Aorta (tissue), 5 donors: ENCODE data around the gene PYGO2. TPM values are rescaled to one million over a fixed set of nuclear protein-coding genes. Genes with fewer than 3 reads are reported as not detected.

Source experiments
- ATAC-seq: fragments of 200-7000 bp; cut with Tn5 transposase; one replicate; pipeline ENCODE4 v1.9.1; 2022; ENCODE audit warnings: moderate library complexity; ENCODE audit not compliant: low FRiP score
- DNase-seq, 2 donors: peaks; one replicate each; pipeline ENCODE4 v3.0.0-alpha.2; 2020
- H3K27ac ChIP-seq, 2 donors: one replicate each; pipeline ENCODE4 v1.5.1; 2013; ENCODE audit warnings: low read length in 2 of 2, mild to moderate bottlenecking in 2 of 2, moderate library complexity in 2 of 2, control low read depth in 1 of 2, inconsistent platforms in 1 of 2, low read depth in 1 of 2
- H3K27me3 ChIP-seq, 2 donors: one replicate each; pipeline ENCODE4 v1.6.1; 2013; ENCODE audit warnings: control low read depth in 1 of 2, low read length in 1 of 2, mild to moderate bottlenecking in 1 of 2, moderate library complexity in 1 of 2; ENCODE audit not compliant: insufficient read depth in 2 of 2, control insufficient read depth in 1 of 2
- H3K36me3 ChIP-seq, 2 donors: one replicate each; pipeline ENCODE4 v1.6.1; 2013; ENCODE audit warnings: control low read depth in 1 of 2, low read length in 1 of 2, mild to moderate bottlenecking in 1 of 2; ENCODE audit not compliant: insufficient read depth in 2 of 2, control insufficient read depth in 1 of 2
- H3K4me1 ChIP-seq, 2 donors: one replicate each; pipeline ENCODE4 v1.6.1; 2013; ENCODE audit warnings: low read length in 2 of 2, control low read depth in 1 of 2, mild to moderate bottlenecking in 1 of 2, moderate library complexity in 1 of 2; ENCODE audit not compliant: insufficient read depth in 2 of 2, control insufficient read depth in 1 of 2
- H3K4me3 ChIP-seq, 2 donors: one replicate each; pipeline ENCODE4 v1.5.1; 2013; ENCODE audit warnings: low read length in 2 of 2, control low read depth in 1 of 2, mild to moderate bottlenecking in 1 of 2
- H3K9me3 ChIP-seq: one replicate; pipeline ENCODE4 v1.6.1; 2013; ENCODE audit warnings: mild to moderate bottlenecking, low read length; ENCODE audit not compliant: control insufficient read depth
- WGBS, 2 donors: extraction: QIAGEN DNeasy Blood & Tissue Kit; methylation state at CpG; one replicate each; pipeline ENCODE4 v1.1.7; 2013; 5-methylcytosine and 5-hydroxymethylcytosine counted together
- intact Hi-C, 2 donors: fragments of 100-400 bp; cut with DNase I; formaldehyde crosslinking; loops; one replicate each; pipeline versions ENCODE4 v1.14.2 to v1.15.0; 2022
- polyA plus RNA-seq, 2 donors: library from polyadenylated mRNA; stranded (reverse); fragments of 200-250 nt; gene quantifications; one replicate each; pipeline ENCODE4 v1.2.3, GENCODE V29; 2013
- total RNA-seq, 2 donors: library from RNA; stranded (reverse); fragmentation: NEBNext Ultra II Directional; extraction: Animal tissue kit (Norgen Biotek cat#: 25700); gene quantifications; one replicate each; pipeline ENCODE4 v1.2.1, GENCODE V29; 2021
- donor health status: healthy with polysubstance abuse.
- donor health status: Bipolar disorder and iron deficiency.
- donor health status: DM: no; HTN: no; CAD: no.
- donor health status: DM: no; HTN: no; CAD: no.
- donor health status: DM: yes; HTN: yes; CAD: no.

The PYGO2 gene
- total and polyA plus RNA-seq, 4 donors, result 11.6 to 23.6 (median 16.9) TPM

GRCh38 chr1:155001425-155001674 is 39.8 kb upstream of the PYGO2 start:
- no peaks in the 10 kb centered on the region for H3K9me3 ChIP-seq
- ATAC-seq, result no peak
- no peak for DNase-seq
- intact Hi-C loops, result loop anchor here in 1 of 2 donors (5.0 kb wide), 2 partner anchors 61 to 64 kb away; partner anchors contain the start of genes EFNA4 and PMVK
- peaks cover 0 to 2% of the 10 kb centered on the region in 2 donors for H3K4me1 ChIP-seq
- WGBS, 2 donors, result 0% methylated on average over 11 of the region's 11 CpGs
- H3K36me3 ChIP-seq, result no peaks in the 10 kb centered on the region
- no peaks in the 10 kb centered on the region for H3K27me3 ChIP-seq
- peak overlapping the region; percentile 15 to 87 for H3K27ac ChIP-seq
- H3K4me3 ChIP-seq, result peak overlapping the region; percentile 46 to 65

GRCh38 chr1:155000726-155001424 is 39.3 kb upstream of the PYGO2 start:
- peak; percentile 91 to 97 for DNase-seq
- intact Hi-C loops, result loop anchor here in 1 of 2 donors (5.0 kb wide), 2 partner anchors 61 to 64 kb away; partner anchors contain the start of genes EFNA4 and PMVK
- Histone ChIP-seq H3K27me3 (no peaks in the 10 kb centered on the region), H3K4me3 (peak overlapping the region; percentile 46 to 65), H3K4me1 (peaks cover 0 to 2% of the 10 kb centered on the region in 2 donors), H3K9me3 (no peaks in the 10 kb centered on the region), H3K36me3 (no peaks in the 10 kb centered on the region), H3K27ac (peak overlapping the region; percentile 59 to 87)
- peak; percentile 80 for ATAC-seq
- 0 to 1% methylated on average over 33 to 43 of the region's 43 CpGs for WGBS, 2 donors

DNA sequence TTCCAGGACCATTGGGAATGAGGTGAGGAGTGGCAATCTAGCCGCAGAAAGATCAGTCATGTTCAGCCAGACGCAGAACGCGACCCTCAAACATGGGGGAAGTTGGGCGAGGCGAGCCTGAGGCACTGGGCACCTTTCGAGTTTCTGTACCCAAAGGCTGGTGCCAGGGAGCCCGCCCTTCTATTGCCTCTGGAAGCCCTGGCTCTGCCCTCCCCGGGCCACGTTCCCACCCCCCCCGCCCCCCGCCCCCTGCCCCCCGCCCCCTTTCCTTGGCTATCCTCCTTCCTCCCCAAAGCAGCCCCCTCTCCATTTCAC is 38.8 kb upstream of the PYGO2 start:
- H3K36me3 ChIP-seq, result no peaks in the 10 kb centered on the region
- intact Hi-C loops, result loop anchor here in 1 of 2 donors (5.0 kb wide), 2 partner anchors 62 to 63 kb away; partner anchors contain the start of genes EFNA4 and PMVK
- peaks cover 0 to 2% of the 10 kb centered on the region in 2 donors for H3K4me1 ChIP-seq
- H3K4me3 ChIP-seq, result peak overlapping the region; percentile 2 to 65
- ATAC-seq (no peak), DNase-seq (peak in 1 of 2 donors; percentile 64)
- no peaks in the 10 kb centered on the region for H3K9me3 ChIP-seq
- 0 to 1% methylated on average over 11 to 13 of the region's 13 CpGs for WGBS, 2 donors
- peak overlapping the region in 1 of 2 donors; percentile 87 for H3K27ac ChIP-seq
- H3K27me3 ChIP-seq, result no peaks in the 10 kb centered on the region

DNA sequence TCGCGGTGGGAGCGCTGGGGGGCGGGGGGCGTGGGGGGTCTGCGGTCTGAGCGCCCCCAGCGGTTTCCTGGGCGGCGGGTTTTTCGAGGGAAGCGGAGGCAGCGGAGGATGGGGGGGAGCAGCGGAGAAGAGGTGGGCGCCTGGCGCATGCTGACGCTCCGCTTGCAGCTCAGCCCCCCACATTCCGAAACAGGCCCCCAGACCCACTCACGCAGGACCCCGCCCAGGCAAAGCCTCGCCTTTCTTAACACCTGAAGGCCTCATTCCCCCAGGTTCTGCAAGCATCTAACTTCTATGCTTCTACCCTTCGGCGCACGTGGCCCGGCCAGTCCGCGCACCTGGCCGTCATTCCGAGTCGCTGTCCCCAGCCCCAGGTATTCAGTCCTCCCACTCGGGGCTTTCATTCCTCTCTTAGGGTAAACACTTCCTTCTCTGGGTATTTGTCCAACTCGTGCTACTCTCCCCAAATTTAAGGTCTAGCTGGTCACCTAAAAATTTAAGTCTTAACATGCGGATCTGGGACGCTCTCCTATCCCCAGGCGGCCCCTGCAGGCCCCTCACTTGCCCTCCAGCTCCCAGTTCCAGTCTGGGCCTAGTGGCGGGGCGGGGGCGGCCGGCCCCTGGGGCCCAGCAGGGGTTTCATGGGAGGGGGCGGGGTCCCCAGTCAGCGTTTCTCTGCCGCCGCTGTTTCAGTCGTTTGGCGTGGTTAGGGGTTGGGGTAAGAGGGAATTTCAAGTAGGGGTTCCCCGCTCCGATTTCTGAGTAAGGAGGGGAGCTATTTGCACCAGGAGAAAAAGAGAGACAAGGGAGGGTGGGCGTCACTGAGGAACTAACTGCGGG is 38.2 kb upstream of the PYGO2 start:
- ATAC-seq (no peak), DNase-seq (peak in 1 of 2 donors; percentile 60)
- peak overlapping the region; percentile 22 to 30 for H3K4me3 ChIP-seq
- 1% methylated on average over 49 to 50 of the region's 50 CpGs for WGBS, 2 donors
- intact Hi-C loops, result loop anchor here in 1 of 2 donors (2.0 to 5.0 kb wide), 3 partner anchors 37 to 63 kb away; partner anchors contain the start of genes EFNA4 and PMVK
- peak overlapping the region; percentile 38 to 68 for H3K27ac ChIP-seq
- peaks cover 0 to 2% of the 10 kb centered on the region in 2 donors for H3K4me1 ChIP-seq
- H3K36me3 ChIP-seq, result no peaks in the 10 kb centered on the region
- no peaks in the 10 kb centered on the region for H3K27me3 ChIP-seq
- H3K9me3 ChIP-seq, result no peaks in the 10 kb centered on the region

DNA sequence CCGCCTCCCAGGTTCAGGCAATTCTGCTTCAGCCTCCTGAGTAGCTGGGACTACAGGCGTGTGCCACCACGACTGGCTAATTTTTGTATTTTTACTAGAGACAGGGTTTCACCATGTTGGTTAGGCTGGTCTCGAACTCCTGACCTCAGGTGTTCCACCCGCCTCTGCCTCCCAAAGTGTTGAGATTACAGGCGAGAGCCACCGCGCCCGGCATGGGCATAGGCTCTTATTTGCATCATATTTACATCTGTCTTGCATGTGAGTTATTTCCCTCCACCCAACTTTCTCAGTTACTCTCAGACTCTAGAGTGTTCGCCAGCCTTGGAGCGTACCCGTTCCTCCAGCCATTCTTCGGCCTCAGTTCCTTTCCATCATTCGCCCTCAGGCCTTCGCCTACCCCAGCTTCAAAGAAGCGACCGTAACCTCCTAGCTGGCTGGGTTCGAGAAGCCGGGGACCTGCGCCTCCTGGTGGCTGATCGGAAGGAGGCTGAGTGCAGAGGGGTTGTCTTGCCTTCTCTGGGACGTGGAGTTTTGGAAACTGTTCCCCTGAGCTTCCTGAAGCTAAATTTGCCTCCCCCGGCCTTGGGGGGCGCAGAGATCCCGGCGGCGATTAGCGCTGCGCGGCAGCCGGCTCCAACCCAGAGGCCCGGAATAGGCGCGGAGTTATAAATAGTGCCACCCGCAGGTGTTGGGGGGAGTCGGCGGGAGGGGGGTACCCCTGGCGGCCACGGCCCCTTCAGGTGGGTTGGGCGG is 37.4 kb upstream of the PYGO2 start:
- Histone ChIP-seq H3K36me3 (no peaks in the 10 kb centered on the region), H3K9me3 (no peaks in the 10 kb centered on the region), H3K27me3 (no peaks in the 10 kb centered on the region), H3K4me3 (peak overlapping the region; percentile 22 to 30), H3K4me1 (no peaks in the 10 kb centered on the region), H3K27ac (peak overlapping the region in 1 of 2 donors; percentile 52)
- ATAC-seq (no peak), DNase-seq (peak; percentile 80 to 92)
- intact Hi-C loops, result loop anchor here in 1 of 2 donors (2.0 kb wide), 1 partner anchor 36 kb away; no protein-coding TSS in a partner anchor
- 9% methylated on average over 37 to 40 of the region's 40 CpGs for WGBS, 2 donors

DNA sequence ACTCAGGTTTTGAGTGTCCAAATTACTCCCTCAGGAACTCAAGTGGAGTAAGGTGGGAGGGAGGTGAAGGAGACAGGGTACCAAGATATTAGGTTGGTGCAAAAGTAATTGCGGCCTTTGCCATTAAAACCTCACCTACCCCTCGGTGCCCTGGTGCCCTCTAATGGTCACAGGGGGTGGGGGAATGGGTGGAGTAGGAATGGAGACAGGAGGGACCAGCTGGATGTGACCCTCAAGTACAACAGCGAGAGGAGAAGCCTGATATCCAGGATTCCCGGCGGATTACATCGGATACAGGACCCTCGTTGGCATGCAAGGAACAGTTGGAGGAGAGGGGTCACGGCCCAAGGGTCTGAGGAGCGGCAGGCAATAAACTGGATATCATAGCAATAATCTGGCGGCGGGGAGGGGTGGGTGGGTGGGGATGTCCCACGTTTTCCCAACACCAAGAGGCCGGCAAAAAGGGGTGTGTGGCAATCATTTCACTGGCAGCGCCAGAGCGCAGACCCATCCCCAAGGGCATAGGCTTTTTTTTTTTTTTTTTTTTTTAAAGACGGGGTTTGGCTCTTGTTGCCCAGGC is 36.7 kb upstream of the PYGO2 start:
- intact Hi-C loops, result loop anchor here in 1 of 2 donors (2.0 kb wide), 1 partner anchor 35 kb away; no protein-coding TSS in a partner anchor
- no peaks in the 10 kb centered on the region for H3K4me1 ChIP-seq
- H3K36me3 ChIP-seq, result no peaks in the 10 kb centered on the region
- WGBS, 2 donors, result 79 to 81% methylated on average over 16 of the region's 16 CpGs
- H3K4me3 ChIP-seq, result no peak overlapping the region
- DNase-seq (peak in 1 of 2 donors; percentile 29), ATAC-seq (no peak)
- no peaks in the 10 kb centered on the region for H3K9me3 ChIP-seq
- no peak overlapping the region for H3K27ac ChIP-seq
- no peaks in the 10 kb centered on the region for H3K27me3 ChIP-seq

GRCh38 chr1:154996966-154997701 is 35.6 kb upstream of the PYGO2 start:
- Histone ChIP-seq H3K4me3 (no peak overlapping the region), H3K9me3 (no peaks in the 10 kb centered on the region), H3K36me3 (no peaks in the 10 kb centered on the region), H3K27ac (no peak overlapping the region), H3K4me1 (no peaks in the 10 kb centered on the region), H3K27me3 (no peaks in the 10 kb centered on the region)
- DNase-seq (peak in 1 of 2 donors; percentile 57), ATAC-seq (no peak)
- 82 to 87% methylated on average over 15 of the region's 15 CpGs for WGBS, 2 donors
- intact Hi-C loops, result no loop called here
